ENCODE results near the gene CLEC1A.

The CLEC1A gene

DNA sequence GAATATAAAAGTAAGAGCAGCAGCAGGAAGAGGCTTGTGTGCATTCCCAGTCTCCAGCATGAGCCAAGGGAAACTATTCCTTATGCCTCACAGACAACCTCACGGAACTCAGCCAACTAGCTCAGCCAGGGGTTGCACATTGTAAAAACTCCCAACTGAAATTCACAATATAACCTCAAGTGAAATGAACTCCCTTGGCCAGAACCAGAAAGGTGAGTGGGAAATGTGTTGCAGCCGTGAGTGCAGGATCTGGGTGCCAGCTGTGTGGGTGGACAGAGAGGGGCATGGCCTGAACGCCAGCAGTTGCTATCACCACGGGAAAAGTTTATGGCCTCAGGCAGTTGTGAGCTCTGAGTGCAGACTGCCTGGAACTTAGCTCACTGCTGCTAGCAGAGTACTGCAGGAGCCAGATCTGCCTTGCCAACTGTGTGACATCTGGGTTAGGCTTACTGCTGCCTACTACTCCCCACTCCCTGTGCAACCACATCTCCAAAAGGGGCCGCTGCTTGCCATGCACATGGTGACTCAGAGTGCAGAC lies 2.3 kb upstream of the CLEC1A start:
- DNase-seq (ENCODE audit: low spot score) = no peak

GRCh38 chr12:10097521-10097920 lies 1.3 kb downstream of the CLEC1A start:
- no peak for DNase-seq (ENCODE audit: low spot score)

DNA sequence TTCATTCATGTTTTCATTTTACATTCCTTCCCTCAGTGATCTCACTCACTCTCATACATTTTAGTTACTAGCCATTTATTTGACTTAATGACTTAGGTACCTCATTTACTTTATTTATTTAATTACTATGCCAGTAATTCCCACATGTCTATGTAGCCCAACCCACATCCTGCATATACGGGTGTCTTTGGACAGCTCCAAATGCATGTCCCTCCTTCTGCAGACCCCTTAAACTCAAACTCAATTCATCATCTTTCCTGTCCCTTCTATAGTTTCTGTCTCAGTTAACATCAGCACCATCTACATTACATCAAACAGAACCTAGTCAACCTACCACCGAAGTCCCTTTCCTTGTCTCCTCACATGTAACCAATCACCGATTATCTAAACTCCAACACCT lies 2.8 kb downstream of the CLEC1A start:
- DNase-seq (ENCODE audit: low spot score) = no peak

DNA sequence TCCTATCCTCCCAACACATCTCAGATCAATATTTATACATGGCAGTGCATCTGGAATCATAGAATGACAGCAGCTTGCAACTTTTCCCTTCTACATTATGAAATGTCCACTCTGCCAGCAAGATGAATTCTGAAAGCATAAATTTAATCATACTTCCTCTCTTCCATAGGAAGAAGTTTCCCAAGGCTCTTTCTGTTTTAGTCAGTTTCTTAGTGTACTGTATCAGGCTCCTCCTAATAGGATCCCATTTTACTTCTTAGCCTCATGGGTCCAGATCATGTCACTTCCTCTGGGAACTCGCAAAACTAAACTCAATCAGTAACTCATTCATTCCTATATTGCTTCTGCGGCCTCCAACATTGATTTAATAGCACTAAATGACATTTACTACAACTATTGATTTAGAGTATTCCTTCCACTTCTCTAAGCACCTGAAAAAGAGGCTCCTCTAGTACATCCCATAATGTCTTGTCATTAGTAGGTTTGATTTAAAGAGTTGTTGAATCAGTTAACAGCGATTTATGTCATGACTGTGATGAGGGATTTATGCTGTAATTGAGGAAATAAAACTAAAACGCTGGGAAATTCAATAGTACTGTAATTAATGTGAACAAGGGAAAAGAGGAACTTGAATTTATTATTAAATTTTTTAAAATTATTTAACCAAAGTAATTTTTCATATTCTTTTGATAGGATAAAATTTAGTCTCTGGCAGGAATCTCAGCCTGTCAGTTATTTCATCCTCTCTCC lies 4.0 kb downstream of the CLEC1A start:
- DNase-seq (ENCODE audit: low spot score) = no peak

DNA sequence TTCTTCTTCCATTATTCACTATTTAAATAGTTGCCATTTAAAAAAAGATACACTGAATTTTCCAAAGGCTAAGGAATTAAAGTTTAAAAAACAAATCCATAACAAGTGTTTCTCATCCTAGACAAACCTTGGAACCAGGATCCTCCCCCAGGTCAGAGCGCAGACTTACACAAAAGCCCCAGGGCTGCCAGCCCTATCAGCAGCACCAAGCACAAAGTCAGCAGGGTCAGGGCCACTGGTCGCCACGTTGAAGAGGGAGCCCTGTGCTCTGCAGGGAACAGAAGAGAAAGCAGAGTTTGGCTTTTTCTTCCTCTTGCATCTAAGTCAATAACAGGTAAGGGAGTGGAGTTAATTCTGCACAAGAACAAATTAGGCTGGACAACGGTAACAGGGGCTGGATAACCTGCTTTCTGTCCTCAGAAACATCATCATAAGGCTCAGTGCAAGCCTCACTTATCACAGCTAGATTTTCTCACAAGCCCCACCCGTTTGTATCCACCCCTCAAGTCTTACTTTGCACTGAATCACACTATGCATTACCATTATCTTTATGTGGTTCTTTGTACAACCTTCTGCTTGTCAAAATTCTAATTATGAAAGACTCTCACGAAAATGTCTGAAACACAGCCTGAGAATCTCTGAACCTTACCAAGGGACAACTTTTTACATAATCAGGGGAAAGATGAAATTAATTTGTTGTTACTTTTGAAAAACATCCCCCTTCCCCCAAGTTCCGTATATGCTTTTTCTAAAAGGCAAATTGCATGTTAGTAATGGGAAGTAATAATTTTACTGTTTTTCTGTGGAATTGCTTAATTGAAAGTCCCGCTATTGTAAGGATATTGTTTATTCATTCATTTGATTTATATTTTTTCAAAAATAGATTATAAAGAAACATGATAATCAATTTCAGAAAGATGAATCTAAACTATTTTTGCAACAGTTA lies 9.6 kb downstream of the CLEC1A start:
- no peak for DNase-seq (ENCODE audit: low spot score)

DNA sequence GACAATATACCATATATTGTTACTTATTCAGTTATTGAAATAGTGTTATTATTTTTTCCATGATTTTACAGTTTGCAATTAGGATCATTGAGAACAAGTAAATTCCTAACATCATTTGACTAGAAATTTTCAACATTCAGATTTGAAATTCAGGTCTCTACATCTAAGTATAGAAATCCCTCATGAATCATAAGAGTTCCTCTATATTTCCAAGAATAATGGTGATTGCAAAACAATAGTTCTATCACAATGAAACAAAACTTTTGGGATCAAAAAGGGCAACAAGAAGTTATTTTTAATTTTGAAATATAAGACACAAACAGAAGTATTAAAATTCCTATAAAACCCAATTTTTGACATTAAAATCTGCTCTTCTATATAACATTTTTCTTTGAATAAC lies 10.8 kb downstream of the CLEC1A start:
- no peak for DNase-seq (ENCODE audit: low spot score)

GRCh38 chr12:10086387-10086786 lies 12.4 kb downstream of the CLEC1A start:
- no peak for DNase-seq (ENCODE audit: low spot score)

- DNase-seq (ENCODE audit: low spot score) = no peak
Observed at GRCh38 chr12:10084733-10085132, 14.1 kb downstream of the CLEC1A start.

- no peak for DNase-seq (ENCODE audit: low spot score)
Observed at GRCh38 chr12:10082117-10082874, 16.5 kb downstream of the CLEC1A start.

DNA sequence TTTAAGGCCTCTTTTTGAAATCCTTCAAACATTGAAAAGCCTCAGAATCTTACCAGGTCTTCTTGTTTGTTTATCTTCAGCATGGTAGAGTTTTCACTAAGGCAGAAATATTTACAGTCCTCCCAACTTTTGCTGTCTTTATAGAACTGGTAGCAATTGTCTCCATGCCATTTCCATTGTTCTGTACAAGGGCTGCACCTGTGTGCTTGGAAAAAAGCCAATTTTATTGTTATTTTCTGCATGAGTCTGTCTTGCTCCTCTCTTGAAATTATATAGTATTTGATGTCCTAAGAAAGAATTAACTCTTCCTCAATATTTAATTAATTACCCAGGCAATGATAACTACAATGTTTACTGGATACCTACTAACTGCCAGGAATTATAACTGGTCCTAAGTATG lies 23.3 kb downstream of the CLEC1A start:
- DNase-seq (ENCODE audit: low spot score) = no peak

- no peak for DNase-seq (ENCODE audit: low spot score)
Observed at GRCh38 chr12:10073261-10073660, 25.5 kb downstream of the CLEC1A start.

DNA sequence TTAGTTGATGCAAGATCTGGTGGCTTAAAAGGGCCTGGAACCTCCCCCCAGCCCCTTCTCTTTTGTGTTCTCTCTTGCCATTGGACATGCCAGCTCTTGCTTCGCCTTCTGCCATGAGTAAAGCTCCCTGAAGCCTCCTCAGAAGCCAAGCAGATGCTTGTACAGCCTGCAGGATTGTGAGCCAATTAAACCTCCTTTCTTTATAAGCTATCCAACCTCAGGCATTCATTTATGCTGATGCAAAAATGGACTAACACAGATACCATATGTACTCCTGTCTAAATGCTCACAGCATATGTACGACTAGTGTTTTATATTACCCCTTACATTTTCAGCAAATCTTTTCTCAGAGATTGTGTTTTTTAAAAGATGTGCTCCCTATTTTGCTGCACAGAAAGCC lies 26.7 kb downstream of the CLEC1A start:
- no peak for DNase-seq (ENCODE audit: low spot score)

DNA sequence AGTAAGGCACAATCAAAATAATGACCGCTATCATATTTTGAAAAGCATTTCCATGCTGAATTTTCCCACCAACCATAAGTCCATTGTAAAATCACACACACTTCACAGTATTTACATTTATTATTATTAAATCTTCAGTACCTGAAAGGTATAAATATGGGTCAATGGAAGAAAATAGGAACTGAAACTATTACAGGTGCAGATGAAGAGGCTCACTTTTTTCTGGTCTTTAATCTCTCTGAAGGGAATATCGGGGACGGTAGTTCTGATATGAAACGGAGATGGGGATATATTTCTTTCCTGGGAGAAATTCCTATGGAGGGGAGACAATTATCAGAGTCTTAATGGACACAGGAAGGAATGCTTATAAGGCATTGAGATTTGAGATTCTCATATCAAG lies 28.4 kb downstream of the CLEC1A start:
- DNase-seq (ENCODE audit: low spot score) = no peak

- DNase-seq (ENCODE audit: low spot score) = no peak
Observed at GRCh38 chr12:10069976-10070375, 28.8 kb downstream of the CLEC1A start.

- no peak for DNase-seq (ENCODE audit: low spot score)
Observed at GRCh38 chr12:10069099-10069498, 29.7 kb downstream of the CLEC1A start.

DNA sequence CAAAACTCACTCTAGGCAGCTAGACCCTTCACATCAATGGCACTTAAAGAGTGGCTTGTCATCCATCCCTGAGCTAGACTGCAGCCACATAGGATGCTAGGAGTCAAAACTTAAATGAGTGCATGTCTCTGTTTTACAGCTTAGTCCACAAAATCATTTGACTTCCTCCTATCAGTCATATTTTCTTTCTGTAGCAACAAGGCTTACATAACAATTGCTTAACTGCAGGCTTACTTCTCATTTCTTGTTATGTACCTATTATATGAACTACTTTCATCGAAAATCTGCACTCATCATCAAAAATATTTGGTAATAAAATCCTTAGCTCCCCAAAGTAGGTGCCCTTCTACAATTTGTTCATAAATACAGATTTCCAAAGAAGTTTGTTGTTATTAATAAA lies 30.1 kb downstream of the CLEC1A start:
- DNase-seq (ENCODE audit: low spot score) = no peak

DNA sequence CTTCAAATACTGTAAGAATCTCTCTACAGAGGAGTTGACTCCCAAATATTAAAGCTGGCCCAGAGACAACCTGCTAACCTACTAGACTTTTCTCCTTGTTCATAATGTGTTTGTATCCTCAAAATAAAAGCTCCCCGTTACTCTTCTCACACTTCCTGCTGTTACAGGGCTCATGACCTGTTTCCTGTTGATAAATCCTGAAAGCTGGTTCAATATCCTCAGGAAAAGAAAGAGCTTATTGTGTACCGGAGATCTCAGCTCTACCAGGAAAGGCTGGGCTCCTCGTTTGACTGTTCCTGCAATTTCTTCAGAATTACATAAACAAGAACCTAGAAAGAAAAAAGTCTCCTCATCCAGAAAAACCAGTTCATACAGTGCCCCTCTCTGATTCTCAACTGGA lies 30.8 kb downstream of the CLEC1A start:
- DNase-seq (ENCODE audit: low spot score) = no peak

GRCh38 chr12:10067264-10067663 lies 31.5 kb downstream of the CLEC1A start:
- DNase-seq (ENCODE audit: low spot score) = no peak

DNA sequence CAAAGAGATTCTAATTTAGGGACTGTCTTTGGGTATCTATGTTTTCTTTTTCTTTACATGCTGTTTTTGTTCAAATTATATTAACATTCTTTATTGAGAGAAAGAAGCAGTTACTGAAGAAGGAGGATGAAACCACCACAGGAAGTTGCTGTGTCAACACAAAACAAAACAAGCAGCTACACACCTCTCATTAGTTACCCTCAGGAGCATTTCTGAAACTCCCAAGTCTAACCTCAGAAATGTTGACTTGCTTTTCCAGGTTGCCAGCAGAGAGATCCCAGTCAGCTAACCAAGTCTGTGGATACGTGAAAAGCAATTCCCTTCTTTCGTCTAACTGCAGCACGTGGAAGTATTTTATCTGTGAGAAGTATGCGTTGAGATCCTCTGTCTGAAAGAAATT lies 33.5 kb downstream of the CLEC1A start:
- peak; percentile 7 for DNase-seq (ENCODE audit: low spot score)

DNA sequence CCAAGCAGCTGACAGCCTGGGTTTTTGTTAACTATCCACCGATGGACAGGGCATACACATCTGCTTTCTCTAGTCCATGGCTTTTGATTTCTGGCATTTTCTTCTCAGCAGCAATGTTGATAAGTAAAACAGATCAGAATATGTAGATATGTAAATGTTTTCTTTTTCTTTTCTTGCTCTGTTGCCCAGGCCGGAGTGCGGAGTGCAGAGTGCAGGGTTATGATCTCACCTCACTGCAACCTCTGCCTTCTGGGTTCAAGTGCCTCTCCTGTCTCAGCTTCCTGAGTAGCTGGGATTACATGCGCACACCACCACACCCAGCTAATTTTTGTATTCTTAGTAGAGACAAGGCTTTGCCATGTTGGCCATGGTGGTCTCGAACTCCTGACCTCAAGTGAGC lies 40.4 kb downstream of the CLEC1A start:
- DNase-seq (ENCODE audit: low spot score) = no peak

DNA sequence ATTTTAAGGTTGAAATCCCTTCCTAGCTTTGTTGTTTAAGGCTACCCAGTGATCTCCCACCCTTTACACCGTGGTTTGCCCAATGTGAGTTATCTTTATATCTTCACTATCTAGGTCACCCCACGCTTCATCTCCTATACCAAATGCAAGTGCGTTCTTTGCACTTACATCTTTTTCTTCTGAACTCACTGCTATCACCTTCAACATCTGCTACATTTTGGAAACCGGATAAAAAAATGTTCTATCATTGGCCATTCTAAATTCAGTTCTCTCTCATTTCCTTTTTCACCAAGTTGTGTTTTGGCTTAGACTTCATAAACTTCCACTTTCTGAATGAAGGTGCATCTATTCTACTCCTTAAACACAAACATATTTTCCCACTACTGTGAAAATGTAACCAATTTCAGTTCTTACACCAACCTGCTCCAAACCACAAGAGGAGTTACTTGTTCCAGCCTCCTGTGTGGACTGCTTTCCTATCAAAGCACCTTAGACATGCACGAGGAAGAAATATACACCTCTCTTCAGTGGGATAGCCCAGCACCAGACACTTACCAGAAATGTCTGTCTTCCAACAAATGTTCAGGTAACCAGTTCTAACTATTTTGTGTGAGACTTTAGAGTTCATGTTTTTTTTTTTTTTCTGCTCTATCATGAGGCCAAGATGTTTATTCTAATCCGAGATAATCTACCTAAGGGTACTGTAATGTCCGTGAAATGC lies 46.4 kb downstream of the CLEC1A start:
- DNase-seq (ENCODE audit: low spot score) = peak; percentile 10

GRCh38 chr12:10048526-10048925 lies 50.3 kb downstream of the CLEC1A start:
- no peak for DNase-seq (ENCODE audit: low spot score)

Measured in activated CD4-positive, alpha-beta T cell treated with anti-CD3 and anti-CD28 coated beads, Interleukin-2, Interleukin-4, amounts not matched to agents 100 ng/mL and 50 ng/mL, durations not matched to agents 16 hours and 8 hours (primary cell).